Mesendoderm (in vitro differentiated cells): ENCODE results near the gene VSTM2A.

Experiments
- DNase-seq: peaks from one replicate; pipeline ENCODE4 v3.0.0; 2013
- H2AK5ac ChIP-seq: 2 replicates; pipeline ENCODE4 v1.6.1; 2013; ENCODE audit warnings: low read length, inconsistent platforms
- H2BK120ac ChIP-seq: 2 replicates; pipeline ENCODE4 v1.6.1; 2013; ENCODE audit warnings: low read depth, mild to moderate bottlenecking, low read length, moderate library complexity, mixed read lengths
- H2BK15ac ChIP-seq: replicated peaks from 2 replicates; pipeline ENCODE4 v1.6.1; 2013; ENCODE audit warnings: low read depth, mild to moderate bottlenecking, moderate library complexity
- H2BK5ac ChIP-seq: 2 replicates; pipeline ENCODE4 v1.6.1; 2013; ENCODE audit warnings: low read length, inconsistent platforms
- H3K18ac ChIP-seq: 2 replicates; pipeline ENCODE4 v1.6.1; 2013; ENCODE audit warnings: mild to moderate bottlenecking, low read length, mixed read lengths
- H3K23ac ChIP-seq: one replicate; pipeline ENCODE4 v1.6.1; 2013; ENCODE audit warnings: low read length
- H3K27ac ChIP-seq: 2 replicates; pipeline ENCODE4 v1.5.1; 2013; ENCODE audit warnings: low read depth, mild to moderate bottlenecking, inconsistent platforms, low read length, moderate library complexity
- H3K27me3 ChIP-seq: 2 replicates; pipeline ENCODE4 v1.6.1; 2013; ENCODE audit warnings: low read length, control low read depth, mild to moderate bottlenecking, inconsistent platforms; ENCODE audit not compliant: insufficient read depth, poor library complexity
- H3K36me3 ChIP-seq: 2 replicates; pipeline ENCODE4 v1.6.1; 2013; ENCODE audit warnings: low read length, inconsistent platforms; ENCODE audit not compliant: control insufficient read depth, insufficient read depth
- H3K4ac ChIP-seq: one replicate; pipeline ENCODE4 v1.6.1; 2013; ENCODE audit warnings: low read depth, mild to moderate bottlenecking, low read length, moderate library complexity
- H3K4me1 ChIP-seq: 2 replicates; pipeline ENCODE4 v1.6.1; 2013; ENCODE audit warnings: low read depth, low read length, inconsistent platforms; ENCODE audit not compliant: control insufficient read depth
- H3K4me2 ChIP-seq: 2 replicates; pipeline ENCODE4 v1.6.1; 2013; ENCODE audit warnings: low read length
- H3K4me3 ChIP-seq: 2 replicates; pipeline ENCODE4 v1.5.1; 2013; ENCODE audit warnings: mild to moderate bottlenecking, low read length
- H3K56ac ChIP-seq: one replicate; pipeline ENCODE4 v1.6.1; 2013; ENCODE audit warnings: low read length
- H3K79me1 ChIP-seq: 2 replicates; pipeline ENCODE4 v1.6.1; 2013; ENCODE audit warnings: low read length, inconsistent platforms
- H3K79me2 ChIP-seq: 2 replicates; pipeline ENCODE4 v1.6.1; 2013; ENCODE audit warnings: mild to moderate bottlenecking, low read length; ENCODE audit not compliant: control insufficient read depth, insufficient read depth
- H3K9ac ChIP-seq: 2 replicates; pipeline ENCODE4 v1.6.1; 2013; ENCODE audit warnings: low read length, inconsistent platforms
- H4K5ac ChIP-seq: one replicate; pipeline ENCODE4 v1.6.1; 2013; ENCODE audit warnings: low read length
- H4K8ac ChIP-seq: one replicate; pipeline ENCODE4 v1.6.1; 2013; ENCODE audit warnings: low read depth, mild to moderate bottlenecking, control low read depth, low read length, moderate library complexity
- WGBS: extraction: QIAGEN DNeasy Blood & Tissue Kit; methylation state at CpG from one replicate; pipeline ENCODE4 v1.1.7; 2013; ENCODE audit warnings: low lambda C conversion rate, missing lambda C conversion rate; ENCODE audit not compliant: insufficient coverage; ENCODE audit errors: extremely low coverage; 5-methylcytosine and 5-hydroxymethylcytosine counted together

Gene VSTM2A

GRCh38 chr7:54550471-54550870, 8.3 kb downstream of the VSTM2A start:
- Histone ChIP-seq H3K4me3 (no peak overlapping the region), H2BK15ac (no peak overlapping the region), H4K5ac (no peak overlapping the region), H3K27me3 (no peaks in the 10 kb centered on the region), H3K9ac (no peak overlapping the region), H3K18ac (no peak overlapping the region), H3K56ac (no peak overlapping the region), H3K79me1 (no peaks in the 10 kb centered on the region), H2BK5ac (no peak overlapping the region), H3K4ac (no peak overlapping the region), H3K79me2 (no peaks in the 10 kb centered on the region), H3K23ac (no peak overlapping the region), H3K36me3 (no peaks in the 10 kb centered on the region), H3K27ac (no peak overlapping the region), H3K4me1 (no peaks in the 10 kb centered on the region), H4K8ac (no peak overlapping the region), H2BK120ac (no peak overlapping the region), H2AK5ac (no peak overlapping the region), H3K4me2 (no peak overlapping the region)
- DNase-seq = no peak
- no CpG with 5 or more reads among the region's 3 CpGs for WGBS

- H4K5ac ChIP-seq = no peak overlapping the region
- H2AK5ac ChIP-seq = no peak overlapping the region
- no peak for DNase-seq
- H3K56ac ChIP-seq = no peak overlapping the region
- H3K27me3 ChIP-seq = no peaks in the 10 kb centered on the region
- no peak overlapping the region for H3K4ac ChIP-seq
- no peak overlapping the region for H3K4me3 ChIP-seq
- H2BK120ac ChIP-seq = no peak overlapping the region
- H3K79me1 ChIP-seq = no peaks in the 10 kb centered on the region
- H3K27ac ChIP-seq = no peak overlapping the region
- H3K4me2 ChIP-seq = no peak overlapping the region
- H3K9ac ChIP-seq = no peak overlapping the region
- H3K23ac ChIP-seq = no peak overlapping the region
- no peak overlapping the region for H3K18ac ChIP-seq
- no CpG with 5 or more reads among the region's 1 CpG for WGBS
- no peak overlapping the region for H2BK15ac ChIP-seq
- H3K4me1 ChIP-seq = no peaks in the 10 kb centered on the region
- H3K79me2 ChIP-seq = no peaks in the 10 kb centered on the region
- no peak overlapping the region for H2BK5ac ChIP-seq
- H3K36me3 ChIP-seq = no peaks in the 10 kb centered on the region
- no peak overlapping the region for H4K8ac ChIP-seq
Measured at GRCh38 chr7:54556121-54556520, 13.9 kb downstream of the VSTM2A start.

DNA sequence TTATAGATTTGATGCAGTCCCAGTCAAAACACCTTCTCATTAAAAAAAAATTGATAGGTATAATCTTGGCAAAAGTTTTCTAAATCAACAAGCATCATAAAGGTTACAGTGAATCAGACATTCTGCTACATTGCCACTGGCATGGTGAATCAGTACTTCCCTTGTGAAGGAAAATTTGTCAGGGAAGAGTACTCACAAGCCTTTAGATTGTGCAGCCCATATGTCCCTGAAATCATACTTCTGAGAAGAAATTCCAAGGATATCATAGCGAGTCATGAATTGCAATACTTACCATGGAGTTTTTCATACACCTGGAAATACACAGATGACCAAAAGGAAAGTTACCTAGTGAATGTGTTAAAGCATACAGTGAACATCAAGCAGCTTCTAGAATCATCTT, 17.2 kb downstream of the VSTM2A start:
- no peak overlapping the region for H2BK5ac ChIP-seq
- no peak overlapping the region for H3K27ac ChIP-seq
- no peak overlapping the region for H2AK5ac ChIP-seq
- no peak overlapping the region for H2BK15ac ChIP-seq
- H3K56ac ChIP-seq = no peak overlapping the region
- H4K5ac ChIP-seq = no peak overlapping the region
- no peak overlapping the region for H3K4me3 ChIP-seq
- H3K4me2 ChIP-seq = no peak overlapping the region
- no peaks in the 10 kb centered on the region for H3K27me3 ChIP-seq
- no peaks in the 10 kb centered on the region for H3K79me1 ChIP-seq
- H3K23ac ChIP-seq = no peak overlapping the region
- H3K4me1 ChIP-seq = no peaks in the 10 kb centered on the region
- H4K8ac ChIP-seq = no peak overlapping the region
- no peaks in the 10 kb centered on the region for H3K36me3 ChIP-seq
- H3K9ac ChIP-seq = no peak overlapping the region
- no CpG with 5 or more reads among the region's 1 CpG for WGBS
- H2BK120ac ChIP-seq = no peak overlapping the region
- H3K18ac ChIP-seq = no peak overlapping the region
- H3K79me2 ChIP-seq = no peaks in the 10 kb centered on the region
- no peak for DNase-seq
- H3K4ac ChIP-seq = no peak overlapping the region

GRCh38 chr7:54560198-54560597, 18.0 kb downstream of the VSTM2A start:
- Histone ChIP-seq H4K8ac (no peak overlapping the region), H3K4me2 (no peak overlapping the region), H3K56ac (no peak overlapping the region), H3K4me1 (no peaks in the 10 kb centered on the region), H3K27ac (no peak overlapping the region), H2AK5ac (no peak overlapping the region), H3K23ac (no peak overlapping the region), H3K79me1 (no peaks in the 10 kb centered on the region), H3K79me2 (no peaks in the 10 kb centered on the region), H3K9ac (no peak overlapping the region), H2BK5ac (no peak overlapping the region), H3K36me3 (no peaks in the 10 kb centered on the region), H3K18ac (no peak overlapping the region), H3K4me3 (no peak overlapping the region), H2BK15ac (no peak overlapping the region), H2BK120ac (no peak overlapping the region), H3K4ac (no peak overlapping the region), H4K5ac (no peak overlapping the region), H3K27me3 (no peaks in the 10 kb centered on the region)
- no peak for DNase-seq
- WGBS = no CpG with 5 or more reads among the region's 2 CpGs

- Histone ChIP-seq H3K56ac (no peak overlapping the region), H3K79me2 (no peaks in the 10 kb centered on the region), H2AK5ac (no peak overlapping the region), H4K5ac (no peak overlapping the region), H3K27me3 (no peaks in the 10 kb centered on the region), H3K9ac (no peak overlapping the region), H3K79me1 (no peaks in the 10 kb centered on the region), H4K8ac (no peak overlapping the region), H3K4ac (no peak overlapping the region), H3K36me3 (no peaks in the 10 kb centered on the region), H3K4me1 (no peaks in the 10 kb centered on the region), H2BK15ac (no peak overlapping the region), H2BK120ac (no peak overlapping the region), H3K4me2 (no peak overlapping the region), H3K27ac (no peak overlapping the region), H2BK5ac (no peak overlapping the region), H3K4me3 (no peak overlapping the region), H3K18ac (no peak overlapping the region), H3K23ac (no peak overlapping the region)
- DNase-seq = no peak
- no CpG with 5 or more reads among the region's 2 CpGs for WGBS
Measured at GRCh38 chr7:54560723-54561122, 18.5 kb downstream of the VSTM2A start.

GRCh38 chr7:54563329-54563916, 21.2 kb downstream of the VSTM2A start:
- DNase-seq = no peak
- no peak overlapping the region for H4K8ac ChIP-seq
- WGBS = no CpG with 5 or more reads among the region's 5 CpGs
- no peak overlapping the region for H3K4ac ChIP-seq
- H2BK15ac ChIP-seq = no peak overlapping the region
- H3K18ac ChIP-seq = no peak overlapping the region
- H3K23ac ChIP-seq = no peak overlapping the region
- H3K36me3 ChIP-seq = no peaks in the 10 kb centered on the region
- H3K27ac ChIP-seq = no peak overlapping the region
- no peaks in the 10 kb centered on the region for H3K79me1 ChIP-seq
- no peak overlapping the region for H3K9ac ChIP-seq
- H3K4me3 ChIP-seq = no peak overlapping the region
- H2BK120ac ChIP-seq = no peak overlapping the region
- H3K4me2 ChIP-seq = no peak overlapping the region
- no peak overlapping the region for H2AK5ac ChIP-seq
- no peak overlapping the region for H2BK5ac ChIP-seq
- no peak overlapping the region for H4K5ac ChIP-seq
- no peaks in the 10 kb centered on the region for H3K4me1 ChIP-seq
- no peaks in the 10 kb centered on the region for H3K27me3 ChIP-seq
- H3K79me2 ChIP-seq = no peaks in the 10 kb centered on the region
- H3K56ac ChIP-seq = no peak overlapping the region
